A549 treated with Mapracorat at 1 μM for 4 hours (cell line): Measurements from ENCODE around the gene ANKRD36B. TPM values are rescaled to one million over a fixed set of nuclear protein-coding genes. Genes with fewer than 3 reads are reported as not detected.

Experiments
- total RNA-seq: library from RNA; stranded (reverse); fragments of 200-300 nt; extraction: Qiagen RNA extraction; gene quantifications from 5 replicates; pipeline ENCODE4 v1.2.3, GENCODE V29; 2022

Gene ANKRD36B
- total RNA-seq = 3.7 to 7.7 TPM (median 4.5 TPM) in 5 replicates

DNA sequence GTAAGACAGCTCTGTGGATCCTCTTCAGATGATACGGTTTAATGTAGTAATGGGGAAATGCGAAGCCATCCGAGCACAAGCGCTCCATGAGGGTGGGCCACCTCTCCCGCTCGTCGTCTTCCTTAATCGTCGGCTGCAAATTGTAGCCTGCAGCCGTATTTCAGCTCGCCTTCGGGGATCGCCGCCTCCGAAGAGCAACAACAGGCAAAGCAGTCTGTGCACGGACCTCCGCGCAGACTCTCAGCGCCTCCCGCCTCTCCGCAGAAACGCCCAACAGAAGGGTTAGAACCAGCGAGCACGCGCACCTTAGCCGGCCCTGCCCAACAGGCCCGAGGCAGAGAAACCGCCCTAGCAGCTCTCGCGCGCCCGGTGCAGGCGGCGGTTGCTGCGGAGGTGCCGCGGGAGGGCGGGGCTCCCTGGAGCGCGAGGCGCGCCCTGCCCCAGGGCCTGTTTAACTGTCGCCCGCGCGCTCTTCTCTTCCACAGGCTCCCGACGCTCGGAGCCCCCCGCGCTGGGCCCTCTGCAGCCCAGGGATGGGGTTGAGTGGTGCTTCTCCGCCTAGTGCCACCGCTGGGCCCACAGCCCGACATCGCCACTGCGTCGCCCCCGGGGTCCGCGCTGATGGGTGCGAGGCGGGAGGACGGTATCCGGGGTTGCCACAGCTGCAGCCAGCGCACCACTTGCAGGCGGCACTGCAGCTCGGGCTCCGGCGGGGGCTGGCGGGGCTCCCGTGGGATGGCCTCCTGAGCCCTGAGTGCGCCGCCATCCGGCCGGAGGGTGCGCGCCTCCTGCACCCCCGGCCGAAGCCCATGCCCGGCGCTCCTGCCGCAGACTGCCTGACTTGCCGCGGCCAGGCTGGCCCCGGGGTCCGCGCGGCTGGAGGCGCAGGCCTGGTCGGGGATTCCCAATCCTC lies at the start of gene ANKRD36B:
Gene ANKRD36B (minus strand): TSS at position 280 of the 913 bp plus-strand sequence. CDS start 192 bp downstream, at position 88.

Other genes with a start within 250 kb of the ANKRD36B start
- gene COX5B, start 56.2 kb upstream of the ANKRD36B start, total RNA-seq = 265 to 327 TPM (median 315 TPM) in 5 replicates
- gene ACTR1B, start 74.2 kb upstream of the ANKRD36B start, total RNA-seq = 33.6 to 45.3 TPM (median 43.7 TPM) in 5 replicates
- 0.55 to 1.2 TPM (median 0.66 TPM) in 5 replicates for gene C2orf92, start 79.8 kb upstream of the ANKRD36B start, total RNA-seq
- 0.27 TPM in 1 of 5 replicates, not detected in the others for gene ZAP70, start 123.7 kb upstream of the ANKRD36B start, total RNA-seq